Suprapubic skin (tissue), 4 donors: ENCODE data around the gene UXS1. TPM values are rescaled to one million over a fixed set of nuclear protein-coding genes. Genes with fewer than 3 reads are reported as not detected.

Source experiments
- DNase-seq, 2 donors: peaks; one replicate each; pipeline ENCODE4 v3.0.0-alpha.2; 2019; ENCODE audit warnings: low spot score in 2 of 2
- H3K27ac ChIP-seq: fragments of 200-600 bp; sonication (generic); one replicate; pipeline ENCODE4 v1.5.1; 2019
- H3K27me3 ChIP-seq: fragments of 200-600 bp; sonication (generic); one replicate; pipeline ENCODE4 v1.5.1; 2019
- H3K36me3 ChIP-seq: fragments of 200-600 bp; sonication (generic); one replicate; pipeline ENCODE4 v1.5.1; 2019
- H3K4me1 ChIP-seq: fragments of 200-600 bp; sonication (generic); one replicate; pipeline ENCODE4 v1.5.1; 2019
- H3K4me3 ChIP-seq: fragments of 200-600 bp; sonication (generic); one replicate; pipeline ENCODE4 v1.5.1; 2019; ENCODE audit warnings: mild to moderate bottlenecking
- H3K9me3 ChIP-seq: fragments of 200-600 bp; sonication (generic); one replicate; pipeline ENCODE4 v1.5.1; 2019
- EP300 ChIP-seq: sonication (generic); formaldehyde crosslinking; IDR thresholded peaks from one replicate; pipeline ENCODE4 v1.6.1; 2017; ENCODE audit warnings: antibody characterized with exemption
- POLR2A ChIP-seq, 2 donors: fragments of 450-650 bp; IDR thresholded peaks; one replicate each; pipeline ENCODE4 v1.6.1; 2017; ENCODE audit warnings: antibody characterized with exemption in 2 of 2, mild to moderate bottlenecking in 2 of 2, moderate library complexity in 2 of 2
- POLR2AphosphoS5 ChIP-seq, 3 donors: sonication (generic); formaldehyde crosslinking; IDR thresholded peaks; one replicate each; pipeline ENCODE4 v1.6.1; 2017; ENCODE audit warnings: antibody characterized with exemption in 3 of 3
- WGBS: methylation state at CpG from one replicate; pipeline ENCODE4 v1.1.5; 2018; 5-methylcytosine and 5-hydroxymethylcytosine counted together
- total RNA-seq, 4 donors: library from RNA; depleted of rRNA; stranded (reverse); fragments of >200 nt; gene quantifications; one replicate each; pipeline ENCODE4 v1.1.0, GENCODE V29; 2016
- TF ChIP-seq, protein P1 (sequence below), 2 donors: fragments of 200-600 bp in 1 of 2; fragments of 450-650 bp in 1 of 2; sonication (generic) in 1 of 2; IDR thresholded peaks; one replicate each; pipeline ENCODE4 v1.5.1; 2016 to 2019; ENCODE audit warnings: antibody characterized with exemption in 2 of 2, mild to moderate bottlenecking in 1 of 2, moderate library complexity in 1 of 2

UXS1 gene
- total RNA-seq, 4 donors from 2014 or later = 24.6 to 73.3 (median 58.7) TPM

DNA sequence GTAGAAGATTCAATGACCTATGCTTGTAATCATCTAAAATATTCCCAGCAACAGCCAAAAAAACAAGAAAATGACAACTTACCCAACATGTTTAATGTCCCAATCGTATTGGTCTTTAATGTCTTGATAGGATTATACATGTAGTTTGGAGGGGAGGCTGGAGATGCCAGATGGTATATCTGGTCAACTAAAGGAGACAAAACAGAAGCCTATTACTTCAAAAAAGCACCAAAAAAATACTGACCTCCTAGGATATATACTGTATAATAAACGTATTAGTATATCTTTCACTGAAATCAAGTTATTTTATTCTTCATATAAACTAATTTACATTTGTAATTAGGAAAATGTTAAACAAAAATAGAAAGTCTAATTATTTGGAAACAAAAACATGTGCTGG, 64.5 kb downstream of the UXS1 start:
- H3K27ac ChIP-seq = no peak overlapping the region
- 73% methylated on average over 2 of the region's 2 CpGs for WGBS

DNA sequence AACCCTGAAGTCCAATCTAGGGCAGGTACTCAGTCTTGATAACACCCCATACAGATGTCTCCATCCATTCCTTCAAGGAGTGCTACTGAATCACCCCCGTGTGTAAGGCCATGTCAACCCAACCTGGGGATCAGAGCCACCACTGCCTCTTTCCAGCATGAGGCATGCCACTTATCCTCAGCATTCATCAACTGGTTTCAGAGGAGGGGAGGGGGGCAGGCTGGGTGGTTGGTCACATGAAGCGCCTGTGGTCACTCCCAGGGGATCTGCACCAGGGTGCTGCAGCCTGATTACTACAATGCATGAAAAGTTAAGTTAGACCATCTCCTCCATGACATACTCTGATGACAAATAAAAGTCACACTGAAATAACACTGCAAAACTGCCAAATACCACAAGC, 65.0 kb downstream of the UXS1 start:
- no peak for TF ChIP-seq POLR2AphosphoS5 (IDR thresholded peaks at IDR 0.05)
- TF ChIP-seq EP300 = no peak
- no peak for TF ChIP-seq POLR2A (IDR thresholded peaks at IDR 0.05)
- TF ChIP-seq, protein P1, sequence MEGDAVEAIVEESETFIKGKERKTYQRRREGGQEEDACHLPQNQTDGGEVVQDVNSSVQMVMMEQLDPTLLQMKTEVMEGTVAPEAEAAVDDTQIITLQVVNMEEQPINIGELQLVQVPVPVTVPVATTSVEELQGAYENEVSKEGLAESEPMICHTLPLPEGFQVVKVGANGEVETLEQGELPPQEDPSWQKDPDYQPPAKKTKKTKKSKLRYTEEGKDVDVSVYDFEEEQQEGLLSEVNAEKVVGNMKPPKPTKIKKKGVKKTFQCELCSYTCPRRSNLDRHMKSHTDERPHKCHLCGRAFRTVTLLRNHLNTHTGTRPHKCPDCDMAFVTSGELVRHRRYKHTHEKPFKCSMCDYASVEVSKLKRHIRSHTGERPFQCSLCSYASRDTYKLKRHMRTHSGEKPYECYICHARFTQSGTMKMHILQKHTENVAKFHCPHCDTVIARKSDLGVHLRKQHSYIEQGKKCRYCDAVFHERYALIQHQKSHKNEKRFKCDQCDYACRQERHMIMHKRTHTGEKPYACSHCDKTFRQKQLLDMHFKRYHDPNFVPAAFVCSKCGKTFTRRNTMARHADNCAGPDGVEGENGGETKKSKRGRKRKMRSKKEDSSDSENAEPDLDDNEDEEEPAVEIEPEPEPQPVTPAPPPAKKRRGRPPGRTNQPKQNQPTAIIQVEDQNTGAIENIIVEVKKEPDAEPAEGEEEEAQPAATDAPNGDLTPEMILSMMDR (IDR thresholded peaks at IDR 0.05) = no peak
- H3K36me3 ChIP-seq = no peaks in the 10 kb centered on the region
- 100% methylated on average over 2 of the region's 2 CpGs for WGBS
- no peaks in the 10 kb centered on the region for H3K27me3 ChIP-seq
- no peak for DNase-seq
- peaks cover 25% of the 10 kb centered on the region for H3K4me1 ChIP-seq
- H3K4me3 ChIP-seq = no peak overlapping the region
- no peak overlapping the region for H3K27ac ChIP-seq
- no peaks in the 10 kb centered on the region for H3K9me3 ChIP-seq

More for the DNA sequence above, 64.5 kb downstream of the UXS1 start:
- H3K9me3 ChIP-seq = no peaks in the 10 kb centered on the region
- no peak overlapping the region for H3K4me3 ChIP-seq
- H3K4me1 ChIP-seq = peaks cover 21% of the 10 kb centered on the region
- TF ChIP-seq, protein P1 (IDR thresholded peaks at IDR 0.05) = no peak
- H3K36me3 ChIP-seq = no peaks in the 10 kb centered on the region
- no peak for DNase-seq
- H3K27me3 ChIP-seq = no peaks in the 10 kb centered on the region

DNA sequence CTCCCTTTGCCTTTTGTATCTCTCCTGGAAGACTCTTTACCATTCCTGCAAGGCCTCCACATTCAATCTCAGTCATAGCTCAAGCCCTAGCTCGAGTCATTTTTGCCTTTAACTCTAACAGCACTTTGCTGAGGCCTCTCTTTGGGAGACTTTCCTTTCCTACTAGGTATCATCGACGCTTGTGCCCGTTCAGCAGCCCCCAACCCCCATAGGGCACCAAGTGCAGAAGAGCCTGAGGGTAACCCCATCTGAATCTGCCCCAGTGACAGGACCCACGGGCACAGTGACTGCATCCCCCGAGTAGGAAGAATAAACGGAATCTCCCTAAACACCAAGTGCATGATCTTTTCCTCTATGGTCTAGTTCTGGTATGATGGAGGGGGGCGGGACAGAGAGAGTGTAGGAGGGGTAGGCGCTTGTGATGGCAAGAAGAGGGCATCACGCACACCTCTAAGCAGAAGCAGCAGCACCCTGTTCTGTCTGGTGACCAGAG, 66.3 kb downstream of the UXS1 start:
- H3K27ac ChIP-seq = no peak overlapping the region

DNA sequence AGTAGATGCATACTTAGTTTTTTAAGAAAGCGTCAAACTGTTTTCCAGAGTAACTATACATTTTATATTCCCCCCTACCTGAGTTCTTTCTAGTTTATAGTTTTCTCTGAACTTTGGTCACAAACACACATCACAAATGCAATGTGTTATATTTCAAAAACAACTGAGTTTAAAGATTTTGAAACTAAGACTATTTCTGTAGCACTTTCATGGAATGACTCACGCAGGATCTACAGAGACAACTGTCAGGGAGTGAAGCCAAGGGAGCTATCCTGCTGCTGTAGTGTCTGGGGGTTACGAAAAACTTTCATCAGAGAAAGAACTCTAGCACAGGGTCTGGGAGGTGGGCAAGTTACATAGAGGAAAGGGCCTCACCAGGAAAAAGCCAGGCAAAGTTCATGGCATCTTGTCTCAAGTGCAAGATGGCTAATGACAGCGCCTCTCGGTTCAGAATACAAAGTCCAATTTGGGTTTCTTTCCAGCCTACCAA, 66.8 kb downstream of the UXS1 start:
- no peak overlapping the region for H3K27ac ChIP-seq
- H3K4me1 ChIP-seq = peaks cover 25% of the 10 kb centered on the region
- H3K36me3 ChIP-seq = peaks cover 5% of the 10 kb centered on the region
- DNase-seq = no peak
- TF ChIP-seq POLR2AphosphoS5 (IDR thresholded peaks at IDR 0.05) = no peak
- TF ChIP-seq EP300 = no peak
- TF ChIP-seq, protein P1 (IDR thresholded peaks at IDR 0.05) = no peak
- TF ChIP-seq POLR2A (IDR thresholded peaks at IDR 0.05) = no peak
- 92% methylated on average over 5 of the region's 5 CpGs for WGBS
- no peak overlapping the region for H3K4me3 ChIP-seq
- no peaks in the 10 kb centered on the region for H3K27me3 ChIP-seq
- no peaks in the 10 kb centered on the region for H3K9me3 ChIP-seq

More for the DNA sequence above, 66.3 kb downstream of the UXS1 start:
- no peak for TF ChIP-seq POLR2A (IDR thresholded peaks at IDR 0.05)
- no peak for TF ChIP-seq POLR2AphosphoS5 (IDR thresholded peaks at IDR 0.05)
- TF ChIP-seq, protein P1 (IDR thresholded peaks at IDR 0.05) = no peak
- no peak for TF ChIP-seq EP300
- Histone ChIP-seq H3K9me3 (no peaks in the 10 kb centered on the region), H3K36me3 (peaks cover 2% of the 10 kb centered on the region), H3K4me3 (no peak overlapping the region), H3K27me3 (no peaks in the 10 kb centered on the region), H3K4me1 (peaks cover 25% of the 10 kb centered on the region)
- DNase-seq = no peak
- WGBS = 97% methylated on average over 10 of the region's 10 CpGs

DNA sequence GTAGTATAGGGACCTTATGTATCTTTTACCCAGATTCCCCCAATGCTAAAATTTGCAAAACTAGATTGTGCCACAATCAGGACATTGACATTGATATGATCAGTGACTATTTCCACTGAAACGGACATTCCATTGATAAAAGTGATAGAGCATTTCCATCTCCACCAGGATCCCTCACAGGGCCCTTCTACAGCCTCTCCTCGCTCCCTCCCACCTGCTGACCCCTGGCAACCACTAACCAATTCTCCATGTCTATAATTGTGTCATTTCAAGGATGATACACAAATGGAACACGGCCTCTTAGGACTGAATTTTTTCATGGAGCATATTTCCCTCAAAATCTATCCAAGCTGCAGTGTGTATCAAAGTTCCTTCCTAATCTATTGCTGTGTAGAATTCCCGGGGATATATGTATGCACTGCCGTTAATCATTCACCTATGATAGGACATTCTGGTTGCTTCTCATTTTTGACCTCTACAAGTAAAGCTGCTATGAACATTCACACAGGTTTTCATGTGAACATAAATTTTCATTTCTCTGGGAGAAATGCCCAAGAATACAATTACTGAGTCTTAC, 67.3 kb downstream of the UXS1 start:
- Histone ChIP-seq H3K4me3 (no peak overlapping the region), H3K27ac (no peak overlapping the region), H3K9me3 (no peaks in the 10 kb centered on the region), H3K4me1 (peaks cover 25% of the 10 kb centered on the region), H3K36me3 (peaks cover 10% of the 10 kb centered on the region), H3K27me3 (no peaks in the 10 kb centered on the region)
- WGBS = 88% methylated on average over 5 of the region's 5 CpGs
- no peak for DNase-seq
- TF ChIP-seq POLR2AphosphoS5 (IDR thresholded peaks at IDR 0.05) (no peak), POLR2A (IDR thresholded peaks at IDR 0.05) (no peak), EP300 (no peak)
- TF ChIP-seq, protein P1 (IDR thresholded peaks at IDR 0.05) = no peak
